ENCODE data around the gene AP3M1. TPM values are rescaled to one million over a fixed set of nuclear protein-coding genes. Genes with fewer than 3 reads are reported as not detected.
"Not testable (repeated sequence)": the region's sequence is repeated elsewhere in the genome, so short reads cannot be mapped to it uniquely, and the experiment has no call there.

The AP3M1 gene
- total RNA-seq, 1 donor from 2014 or later, result 48.0 TPM

DNA sequence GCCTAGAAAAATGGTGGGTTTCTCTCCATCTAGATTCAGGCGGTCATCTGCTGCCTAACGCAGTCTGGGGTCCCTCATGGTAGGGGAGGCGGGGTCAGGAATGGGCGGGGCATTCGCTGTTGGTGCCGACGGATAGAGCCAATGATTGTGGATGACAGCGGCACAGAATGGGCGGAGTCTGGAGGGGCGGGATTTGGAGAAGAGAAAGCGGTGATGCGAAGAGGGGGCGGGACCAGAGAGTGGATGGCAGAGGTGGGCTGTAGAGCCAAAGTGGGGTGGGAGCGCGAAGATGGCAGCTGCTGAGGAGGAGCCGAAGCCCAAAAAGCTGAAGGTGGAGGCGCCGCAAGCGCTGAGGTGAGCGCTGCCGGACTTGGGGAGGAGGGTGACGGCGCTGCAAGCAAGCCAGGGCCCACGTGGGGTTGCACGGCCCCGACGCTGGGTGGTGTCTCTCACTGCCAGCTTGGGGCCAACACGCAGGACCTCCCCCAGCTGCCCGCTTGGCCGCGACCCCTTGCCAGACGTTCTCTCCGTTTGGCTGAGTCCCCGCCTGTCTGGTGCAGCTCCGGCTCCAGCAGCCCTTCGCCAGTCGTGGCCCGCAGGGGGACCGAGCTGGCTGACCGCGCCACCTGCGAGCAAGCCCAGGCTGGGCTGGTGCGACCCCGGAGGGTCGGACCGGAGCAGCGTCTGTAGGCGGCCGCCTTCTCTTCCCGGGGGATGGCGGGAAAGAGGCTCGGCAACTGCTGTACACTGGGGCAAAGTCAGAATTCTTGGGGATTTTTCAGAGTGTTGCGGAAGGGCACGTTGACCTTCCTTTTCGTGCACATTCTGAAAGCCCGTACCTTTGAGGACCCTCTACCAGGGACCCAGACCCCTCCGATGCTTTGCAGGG is 606 bp upstream of the AP3M1 start, which contains the start of gene ADK:
Gene ADK, plus strand, starts transcription at position 232 of the 889 bp plus-strand sequence. Its CDS starts 58 bp downstream, at position 290.
- no peak within 1 kb of the TSS for H3K27ac Mint-ChIP-seq
- no peaks in the 10 kb centered on the region for H3K27me3 Mint-ChIP-seq
- TF ChIP-seq, protein P1, sequence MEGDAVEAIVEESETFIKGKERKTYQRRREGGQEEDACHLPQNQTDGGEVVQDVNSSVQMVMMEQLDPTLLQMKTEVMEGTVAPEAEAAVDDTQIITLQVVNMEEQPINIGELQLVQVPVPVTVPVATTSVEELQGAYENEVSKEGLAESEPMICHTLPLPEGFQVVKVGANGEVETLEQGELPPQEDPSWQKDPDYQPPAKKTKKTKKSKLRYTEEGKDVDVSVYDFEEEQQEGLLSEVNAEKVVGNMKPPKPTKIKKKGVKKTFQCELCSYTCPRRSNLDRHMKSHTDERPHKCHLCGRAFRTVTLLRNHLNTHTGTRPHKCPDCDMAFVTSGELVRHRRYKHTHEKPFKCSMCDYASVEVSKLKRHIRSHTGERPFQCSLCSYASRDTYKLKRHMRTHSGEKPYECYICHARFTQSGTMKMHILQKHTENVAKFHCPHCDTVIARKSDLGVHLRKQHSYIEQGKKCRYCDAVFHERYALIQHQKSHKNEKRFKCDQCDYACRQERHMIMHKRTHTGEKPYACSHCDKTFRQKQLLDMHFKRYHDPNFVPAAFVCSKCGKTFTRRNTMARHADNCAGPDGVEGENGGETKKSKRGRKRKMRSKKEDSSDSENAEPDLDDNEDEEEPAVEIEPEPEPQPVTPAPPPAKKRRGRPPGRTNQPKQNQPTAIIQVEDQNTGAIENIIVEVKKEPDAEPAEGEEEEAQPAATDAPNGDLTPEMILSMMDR (conservative IDR thresholded peaks at IDR 0.05), result peak; percentile 72
- no peak within 1 kb of the TSS for H3K4me3 Mint-ChIP-seq
- no peaks in the 10 kb centered on the region for H3K9me3 Mint-ChIP-seq
- peaks cover 28% of the 10 kb centered on the region for H3K4me1 Mint-ChIP-seq (ENCODE audit: unreplicated experiment)
- H3K36me3 Mint-ChIP-seq, result peaks cover 9% of the 10 kb centered on the region
- peak; percentile 98 for DNase-seq (ENCODE audit: extremely low spot score, unreplicated experiment)

DNA sequence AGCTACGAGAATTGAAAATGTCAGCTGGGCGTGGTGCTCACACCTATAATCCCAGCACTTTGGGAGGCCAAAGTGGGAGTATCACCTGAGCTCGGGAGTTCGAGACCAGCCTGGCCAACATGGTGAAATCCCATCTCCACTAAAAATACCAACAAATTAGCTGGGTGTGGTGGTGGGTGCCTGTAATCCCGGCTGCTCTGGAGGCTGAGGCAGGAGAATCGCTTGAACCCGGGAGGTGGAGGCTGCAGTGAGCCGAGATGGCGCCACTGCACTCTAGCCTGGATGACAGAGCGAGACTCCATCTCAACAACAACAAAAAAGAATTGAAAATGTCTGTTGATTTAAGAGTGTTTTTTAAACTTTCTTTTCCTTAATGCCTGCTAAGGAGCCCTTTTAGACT is 3.6 kb downstream of the AP3M1 start:
- not testable (repeated sequence) for H3K4me1 Mint-ChIP-seq (ENCODE audit: unreplicated experiment); H3K27ac Mint-ChIP-seq; DNase-seq (ENCODE audit: extremely low spot score, unreplicated experiment); H3K9me3 Mint-ChIP-seq; H3K4me3 Mint-ChIP-seq; H3K27me3 Mint-ChIP-seq
- peaks cover 15% of the 10 kb centered on the region for H3K36me3 Mint-ChIP-seq

DNA sequence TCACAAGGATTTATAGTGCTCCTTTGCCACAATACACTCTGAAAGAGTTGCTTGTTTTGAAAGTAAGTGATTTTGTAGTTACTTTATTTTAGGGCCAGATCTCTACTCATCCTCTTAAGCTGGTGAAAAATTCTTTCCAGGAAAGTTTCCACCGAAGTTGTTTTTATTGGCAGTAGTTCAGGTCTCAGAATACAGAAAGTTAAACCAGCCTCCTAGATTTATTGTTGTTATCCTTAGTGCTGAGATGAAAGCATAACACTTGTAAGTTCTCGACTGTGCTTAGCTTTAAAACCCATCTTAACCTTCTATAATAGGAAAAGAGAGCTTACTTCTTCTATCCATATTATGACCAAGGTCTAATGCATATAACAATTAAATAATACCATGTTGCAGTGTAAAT is 5.5 kb downstream of the AP3M1 start:
- Mint-ChIP-seq H3K9me3 (no peaks in the 10 kb centered on the region), H3K27ac (no peak overlapping the region), H3K36me3 (peaks cover 17% of the 10 kb centered on the region), H3K4me1 (ENCODE audit: unreplicated experiment) (peaks cover 9% of the 10 kb centered on the region), H3K27me3 (no peaks in the 10 kb centered on the region), H3K4me3 (no peak overlapping the region)
- no peak for DNase-seq (ENCODE audit: extremely low spot score, unreplicated experiment)
- TF ChIP-seq, protein P1 (conservative IDR thresholded peaks at IDR 0.05), result no peak

DNA sequence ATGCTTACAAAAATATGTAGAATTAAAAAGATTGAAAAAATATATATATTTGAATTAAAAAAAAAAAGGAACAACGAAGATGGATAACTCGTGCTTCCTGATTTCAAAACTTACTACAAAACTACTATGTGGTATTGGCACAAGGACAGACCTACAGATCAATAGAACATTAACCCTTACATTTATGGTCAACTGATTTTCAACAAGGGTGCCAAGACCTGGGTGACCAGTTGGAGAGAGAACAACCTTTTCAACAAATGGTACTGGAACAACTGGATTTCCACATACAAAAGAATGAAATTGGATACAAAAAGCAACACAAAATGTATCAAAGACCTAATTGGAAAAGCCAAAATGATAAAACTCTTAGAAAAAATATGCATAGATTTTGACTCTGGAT is 10.1 kb downstream of the AP3M1 start:
- no peak for DNase-seq (ENCODE audit: extremely low spot score, unreplicated experiment)
- no peak overlapping the region for H3K27ac Mint-ChIP-seq
- peaks cover 22% of the 10 kb centered on the region for H3K36me3 Mint-ChIP-seq
- TF ChIP-seq, protein P1 (conservative IDR thresholded peaks at IDR 0.05), result no peak
- no peaks in the 10 kb centered on the region for H3K4me1 Mint-ChIP-seq (ENCODE audit: unreplicated experiment)
- H3K4me3 Mint-ChIP-seq, result no peak overlapping the region
- H3K27me3 Mint-ChIP-seq, result no peaks in the 10 kb centered on the region
- no peaks in the 10 kb centered on the region for H3K9me3 Mint-ChIP-seq

DNA sequence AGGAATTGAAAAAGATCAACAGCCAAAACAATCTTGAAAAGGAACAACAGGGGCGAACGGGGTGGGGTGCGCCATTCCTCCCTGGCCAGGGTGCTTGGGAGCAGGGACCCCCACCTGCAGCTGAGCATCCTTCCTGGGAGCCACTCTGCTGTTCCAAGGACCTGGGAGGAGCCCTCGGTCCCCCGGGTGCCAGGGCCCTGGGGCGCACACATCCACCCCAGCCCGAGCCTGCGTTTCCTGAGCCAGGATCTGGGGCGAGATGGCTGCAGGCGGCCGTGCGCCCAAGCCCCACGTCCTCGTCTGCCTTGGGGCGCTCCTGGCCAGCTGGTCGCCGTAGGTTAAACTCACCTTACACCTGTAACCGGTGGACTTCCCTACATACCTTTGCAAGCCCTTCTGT is 10.6 kb downstream of the AP3M1 start:
- Mint-ChIP-seq H3K27me3 (no peaks in the 10 kb centered on the region), H3K9me3 (no peaks in the 10 kb centered on the region), H3K4me1 (ENCODE audit: unreplicated experiment) (no peaks in the 10 kb centered on the region)

DNA sequence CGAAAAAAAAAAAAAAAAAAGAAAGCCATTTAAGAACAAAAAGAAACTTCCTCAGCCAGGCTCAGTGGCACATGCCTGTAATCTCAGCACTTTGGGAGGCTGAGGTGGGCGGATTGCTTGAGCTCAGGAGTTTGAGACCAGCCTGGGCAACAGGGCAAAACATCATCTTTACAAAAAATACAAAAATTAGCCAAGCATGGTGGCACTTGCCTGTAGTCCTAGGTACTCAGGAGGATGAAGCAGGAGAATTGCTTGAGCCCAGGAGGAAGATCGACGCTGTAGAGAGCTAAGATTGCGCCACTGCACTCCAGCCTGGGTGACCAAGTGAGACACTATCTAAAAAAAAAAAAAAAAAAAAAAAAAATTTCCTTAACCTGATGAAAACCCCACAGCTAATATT is 12.0 kb downstream of the AP3M1 start:
- H3K27me3 Mint-ChIP-seq, H3K4me3 Mint-ChIP-seq: not testable (repeated sequence)

More for the DNA sequence above, 10.6 kb downstream of the AP3M1 start:
- no peak for DNase-seq (ENCODE audit: extremely low spot score, unreplicated experiment)
- TF ChIP-seq, protein P1 (conservative IDR thresholded peaks at IDR 0.05), result no peak
- H3K36me3 Mint-ChIP-seq, result peaks cover 20% of the 10 kb centered on the region
- no peak overlapping the region for H3K27ac Mint-ChIP-seq
- H3K4me3 Mint-ChIP-seq, result no peak overlapping the region

More for the DNA sequence above, 12.0 kb downstream of the AP3M1 start:
- H3K4me1 Mint-ChIP-seq (ENCODE audit: unreplicated experiment); H3K9me3 Mint-ChIP-seq; DNase-seq (ENCODE audit: extremely low spot score, unreplicated experiment); H3K27ac Mint-ChIP-seq: not testable (repeated sequence)
- peaks cover 28% of the 10 kb centered on the region for H3K36me3 Mint-ChIP-seq
